PFSK-1 (cell line): ENCODE results near the gene TWNK.

Experiments used
- FOXP2 ChIP-seq: optimal IDR thresholded peaks from 2 replicates; pipeline ENCODE3; 2011; ENCODE audit warnings: borderline replicate concordance, control low read depth, inconsistent platforms; ENCODE audit not compliant: insufficient read depth; ENCODE audit errors: extremely low read length, extremely low read depth
- POLR2AphosphoS5 ChIP-seq: IDR thresholded peaks from 2 replicates; pipeline ENCODE4 v1.6.1; 2012; ENCODE audit warnings: low read depth, mild to moderate bottlenecking, control low read depth, low read length, moderate library complexity
- REST ChIP-seq, 2 experiments: IDR thresholded peaks; 2 replicates each; pipeline versions ENCODE4 v1.6.1 to v1.8.0; 2011 to 2012; ENCODE audit warnings: low read depth in 2 of 2, low read length in 2 of 2, control low read depth in 1 of 2, inconsistent platforms in 1 of 2, mild to moderate bottlenecking in 1 of 2, moderate library complexity in 1 of 2; ENCODE audit not compliant: insufficient read depth in 1 of 2
- SIN3A ChIP-seq: IDR thresholded peaks from 2 replicates; pipeline ENCODE4 v1.6.1; 2012; ENCODE audit warnings: mild to moderate bottlenecking, low read length, moderate library complexity, borderline replicate concordance; ENCODE audit not compliant: insufficient read depth
- TAF1 ChIP-seq: IDR thresholded peaks from 2 replicates; pipeline ENCODE4 v1.6.1; 2012; ENCODE audit warnings: low read length, control low read depth, borderline replicate concordance; ENCODE audit not compliant: insufficient read depth

Gene TWNK

GRCh38 chr10:101038484-101038883 lies 51.1 kb downstream of the TWNK start:
- TF ChIP-seq FOXP2: no peak
- TF ChIP-seq REST (IDR thresholded peaks at IDR 0.05; ENCODE audit: insufficient read depth in 1 of 2, low read depth in 2 of 2, low read length in 2 of 2): no peak
- TF ChIP-seq TAF1: no peak
- TF ChIP-seq SIN3A: no peak
- TF ChIP-seq POLR2AphosphoS5: no peak

GRCh38 chr10:101040061-101040460 lies 52.7 kb downstream of the TWNK start:
- TF ChIP-seq POLR2AphosphoS5 (no peak), SIN3A (no peak), REST (IDR thresholded peaks at IDR 0.05; ENCODE audit: insufficient read depth in 1 of 2, low read depth in 2 of 2, low read length in 2 of 2) (no peak), FOXP2 (no peak), TAF1 (no peak)

GRCh38 chr10:101040851-101041250 lies 53.5 kb downstream of the TWNK start:
- no peak for TF ChIP-seq POLR2AphosphoS5
- no peak for TF ChIP-seq TAF1
- TF ChIP-seq REST (IDR thresholded peaks at IDR 0.05; ENCODE audit: insufficient read depth in 1 of 2, low read depth in 2 of 2, low read length in 2 of 2): no peak
- no peak for TF ChIP-seq SIN3A
- no peak for TF ChIP-seq FOXP2

GRCh38 chr10:101041252-101041761 lies 54.0 kb downstream of the TWNK start:
- TF ChIP-seq TAF1 (no peak), REST (IDR thresholded peaks at IDR 0.05; ENCODE audit: insufficient read depth in 1 of 2, low read depth in 2 of 2, low read length in 2 of 2) (no peak), SIN3A (no peak), FOXP2 (no peak), POLR2AphosphoS5 (no peak)

- TF ChIP-seq REST (IDR thresholded peaks at IDR 0.05; ENCODE audit: insufficient read depth in 1 of 2, low read depth in 2 of 2, low read length in 2 of 2) (no peak), POLR2AphosphoS5 (no peak), TAF1 (no peak), FOXP2 (no peak), SIN3A (no peak)
These were observed 54.8 kb downstream of the TWNK start for GRCh38 chr10:101042118-101042517.
